Right renal cortex interstitium (tissue), 3 donors: ENCODE results near the gene NEURL1B. TPM values are rescaled to one million over a fixed set of nuclear protein-coding genes. Genes with fewer than 3 reads are reported as not detected.
"Not testable (repeated sequence)": the region's sequence is repeated elsewhere in the genome, so short reads cannot be mapped to it uniquely, and the experiment has no call there.

ENCODE experiments used
- DNase-seq, 3 donors: peaks; one replicate each; pipeline ENCODE4 v3.0.0-alpha.2; 2013; ENCODE audit warnings: low read depth in 3 of 3, low spot score in 2 of 3
- polyA plus RNA-seq, 3 donors: library from polyadenylated mRNA; unstranded; fragments of 120-200 nt; gene quantifications; one replicate each; pipeline ENCODE4 v1.2.1, GENCODE V29; 2013; ENCODE audit not compliant: insufficient read length in 3 of 3

NEURL1B gene
- polyA plus RNA-seq, 3 donors: 12.4 to 16.3 (median 14.4) TPM

- DNase-seq: no peak
These were observed 29.4 kb downstream of the NEURL1B start for GRCh38 chr5:172670444-172670843.

- DNase-seq: no peak
These were observed 30.0 kb downstream of the NEURL1B start for GRCh38 chr5:172671091-172671490.

- no peak for DNase-seq
These were observed 31.6 kb downstream of the NEURL1B start for GRCh38 chr5:172672681-172673080.

GRCh38 chr5:172674155-172674554 lies 33.1 kb downstream of the NEURL1B start:
- DNase-seq: no peak

- no peak for DNase-seq
These were observed 35.9 kb downstream of the NEURL1B start for GRCh38 chr5:172676914-172677475.

GRCh38 chr5:172678362-172678874 lies 37.4 kb downstream of the NEURL1B start:
- DNase-seq: not testable (repeated sequence)

- DNase-seq: no peak
These were observed 37.8 kb downstream of the NEURL1B start for GRCh38 chr5:172678902-172679301.

GRCh38 chr5:172679628-172680212 lies 38.7 kb downstream of the NEURL1B start:
- DNase-seq: no peak

- DNase-seq: no peak
These were observed 39.9 kb downstream of the NEURL1B start for GRCh38 chr5:172680921-172681320.

- no peak for DNase-seq
These were observed 40.4 kb downstream of the NEURL1B start for GRCh38 chr5:172681421-172681820.

GRCh38 chr5:172683264-172683644 lies 42.2 kb downstream of the NEURL1B start:
- no peak for DNase-seq

GRCh38 chr5:172683645-172684471 lies 42.8 kb downstream of the NEURL1B start:
- DNase-seq: no peak

GRCh38 chr5:172685091-172685490 lies 44.0 kb downstream of the NEURL1B start:
- DNase-seq: no peak

- no peak for DNase-seq
These were observed 45.0 kb downstream of the NEURL1B start for GRCh38 chr5:172686111-172686510.

- DNase-seq: no peak
These were observed 45.7 kb downstream of the NEURL1B start for GRCh38 chr5:172686539-172687390.

GRCh38 chr5:172687940-172688339 lies 46.9 kb downstream of the NEURL1B start:
- DNase-seq: no peak

GRCh38 chr5:172688349-172689217 lies 47.5 kb downstream of the NEURL1B start:
- DNase-seq: no peak

- no peak for DNase-seq
These were observed 48.1 kb downstream of the NEURL1B start for GRCh38 chr5:172689218-172689572.

GRCh38 chr5:172689801-172690200 lies 48.7 kb downstream of the NEURL1B start:
- no peak for DNase-seq
